Psoas muscle (tissue), 8 donors: ENCODE data around the gene NUP98. TPM values are rescaled to one million over a fixed set of nuclear protein-coding genes. Genes with fewer than 3 reads are reported as not detected.
A peak's percentile ranks its signal among the peaks of the same experiment; 100 is the strongest.

Source experiments
- ATAC-seq, 4 donors: fragments of 200-7000 bp; cut with Tn5 transposase; one replicate each; pipeline ENCODE4 v1.9.1; 2020; ENCODE audit warnings: moderate library complexity in 3 of 4, mild to moderate bottlenecking in 2 of 4
- DNase-seq, 2 donors: peaks; one replicate each; pipeline ENCODE4 v3.0.0-alpha.2; 2020
- H3K27ac ChIP-seq: fragments of 200-600 bp; one replicate; pipeline ENCODE4 v1.8.0; 2022
- H3K27me3 ChIP-seq, 3 donors: fragments of 200-600 bp in 1 of 3; one replicate each; pipeline versions ENCODE4 v1.6.1 to v1.8.0; 2013 to 2022; ENCODE audit warnings: low read length in 2 of 3, mild to moderate bottlenecking in 2 of 3, moderate library complexity in 1 of 3; ENCODE audit not compliant: insufficient read depth in 3 of 3
- H3K36me3 ChIP-seq, 2 donors: fragments of 200-600 bp in 1 of 2; one replicate each; pipeline versions ENCODE4 v1.6.1 to v1.8.0; 2013 to 2022; ENCODE audit warnings: low read depth in 1 of 2, mild to moderate bottlenecking in 1 of 2, moderate library complexity in 1 of 2; ENCODE audit not compliant: insufficient read depth in 1 of 2
- H3K4me1 ChIP-seq: fragments of 200-600 bp; one replicate; pipeline ENCODE4 v1.8.0; 2022
- H3K4me3 ChIP-seq: fragments of 200-600 bp; one replicate; pipeline ENCODE4 v1.8.0; 2022; ENCODE audit warnings: mild to moderate bottlenecking
- H3K9me3 ChIP-seq: fragments of 200-600 bp; one replicate; pipeline ENCODE4 v1.8.0; 2022
- WGBS, 3 donors: extraction: QIAGEN DNeasy Blood & Tissue Kit; methylation state at CpG; one replicate each; pipeline versions ENCODE4 v1.1.6 to v1.1.7; 2013; 5-methylcytosine and 5-hydroxymethylcytosine counted together
- intact Hi-C, 2 donors: fragments of 100-400 bp; cut with DNase I; formaldehyde crosslinking; loops; one replicate each; pipeline versions ENCODE4 v1.11.0 to v1.14.2; 2022
- polyA plus RNA-seq, 3 donors: library from polyadenylated mRNA; stranded (reverse); fragments of 200-250 nt; gene quantifications; one replicate each; pipeline ENCODE4 v1.2.3, GENCODE V29; 2013
- total RNA-seq, 4 donors: library from RNA; stranded (reverse); fragmentation: NEBNext Ultra II Directional in 2 of 4; extraction: Animal tissue kit (Norgen Biotek cat#: 25700) in 2 of 4; gene quantifications; one replicate each; pipeline versions ENCODE4 v1.2.1 to v1.2.4, GENCODE V29; 2021 to 2023
- TF ChIP-seq, protein P1 (sequence below): fragments of 200-600 bp; IDR thresholded peaks from one replicate; pipeline ENCODE4 v1.8.0; 2022; ENCODE audit warnings: antibody characterized with exemption
- donor health status: healthy with polysubstance abuse.
- donor health status: DM: no; HTN: no; CAD: no; lungs with moderate emphysema.
- donor health status: Bipolar disorder and iron deficiency.
- donor health status: healthy.
- donor health status: DM: yes; HTN: yes; CAD: no.
- donor health status: DM: no; HTN: no; CAD: no.
- donor health status: DM: no; HTN: no; CAD: no.
- donor health status: DM: yes; HTN: yes; CAD: no.

Gene NUP98
- total and polyA plus RNA-seq, 7 donors, result 25.9 to 85.1 (median 59.3) TPM

DNA sequence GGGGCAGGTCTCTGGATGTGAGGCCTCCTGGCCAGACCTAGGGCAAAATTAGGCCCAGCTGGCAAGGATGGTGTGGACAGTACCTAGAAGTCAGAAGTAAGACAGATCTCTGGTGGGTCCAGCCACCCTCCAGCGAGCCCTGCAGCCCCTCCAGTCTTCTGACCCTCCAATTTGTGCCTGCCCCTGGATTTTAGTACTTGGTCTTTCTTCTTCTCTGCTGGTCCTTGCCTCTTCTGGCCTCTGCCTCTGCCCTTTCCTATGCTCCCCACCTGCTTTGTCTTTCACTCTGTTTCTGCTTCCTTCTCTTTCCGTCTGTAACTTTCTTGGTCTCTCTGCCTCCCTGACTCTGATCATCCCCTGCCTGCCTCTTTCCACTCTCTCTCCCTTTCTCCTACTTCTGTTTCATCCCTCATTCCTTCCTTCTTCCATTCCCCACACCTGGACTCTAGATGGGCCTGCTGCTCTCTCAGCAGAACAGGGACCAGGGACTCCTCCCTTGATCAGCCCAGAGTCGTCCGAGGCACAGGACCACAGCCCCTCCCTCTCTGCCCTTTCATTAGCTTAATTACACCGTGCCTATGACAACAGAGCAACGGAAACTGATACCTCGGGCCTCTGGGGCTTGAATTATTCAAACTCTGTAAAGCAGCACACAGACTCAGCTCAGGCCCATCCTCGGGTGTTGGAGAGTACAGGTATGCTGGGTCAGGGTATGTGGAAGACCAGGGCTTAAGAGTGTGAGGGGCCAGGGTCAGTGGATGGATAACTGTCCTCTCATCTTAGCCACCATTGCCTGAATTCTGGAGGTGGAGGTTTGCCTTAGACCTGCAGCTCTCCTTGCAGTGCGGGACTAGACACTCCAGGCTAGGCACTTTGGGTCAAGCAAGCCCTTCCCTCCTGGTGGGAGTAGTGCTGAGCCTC is 125.8 kb downstream of the NUP98 start, which contains the start of gene CHRNA10:
TSS of gene CHRNA10 (minus strand) at position 51 of the 921 bp plus-strand sequence. CDS start 72 bp downstream, outside the sequence.
- WGBS, 3 donors, result 60 to 76% (median 70%) methylated on average over 9 of the region's 9 CpGs
- H3K27ac ChIP-seq, result no peak within 1 kb of the TSS
- ATAC-seq, result peak in 2 of 4 donors; percentile 10 to 18

DNA sequence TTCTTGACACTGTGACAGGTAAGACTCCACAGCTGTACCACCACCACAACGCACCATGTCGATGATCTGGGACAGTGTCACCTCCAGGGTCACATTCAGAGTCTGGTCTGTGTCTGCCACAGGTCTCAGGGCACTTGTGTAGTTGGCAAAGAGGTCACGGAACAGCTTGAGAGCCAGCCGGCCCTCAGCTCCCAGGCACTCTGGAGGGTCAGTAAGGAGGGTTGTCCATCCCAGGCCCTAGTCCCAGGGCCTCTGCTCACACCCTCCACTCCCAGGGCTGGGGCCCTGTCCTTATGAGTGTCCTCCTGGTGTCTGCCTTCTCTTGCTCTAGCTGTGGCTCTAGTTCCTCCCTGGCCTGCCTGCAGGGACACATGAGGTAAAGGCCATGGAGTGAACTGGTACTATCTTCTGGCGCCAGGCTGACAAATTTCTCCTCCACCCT is 127.6 kb downstream of the NUP98 start:
- WGBS, 3 donors, result 82 to 94% (median 84%) methylated on average over 5 of the region's 5 CpGs
- intact Hi-C loops, result no loop called here
- H3K27ac ChIP-seq, result no peak overlapping the region
- H3K36me3 ChIP-seq, result peaks cover 2 to 90% of the 10 kb centered on the region in 2 donors
- H3K9me3 ChIP-seq, result no peaks in the 10 kb centered on the region
- ATAC-seq, result peak in 2 of 4 donors; percentile 15 to 20
- no peaks in the 10 kb centered on the region for H3K27me3 ChIP-seq
- H3K4me3 ChIP-seq, result no peak overlapping the region
- TF ChIP-seq, protein P1, sequence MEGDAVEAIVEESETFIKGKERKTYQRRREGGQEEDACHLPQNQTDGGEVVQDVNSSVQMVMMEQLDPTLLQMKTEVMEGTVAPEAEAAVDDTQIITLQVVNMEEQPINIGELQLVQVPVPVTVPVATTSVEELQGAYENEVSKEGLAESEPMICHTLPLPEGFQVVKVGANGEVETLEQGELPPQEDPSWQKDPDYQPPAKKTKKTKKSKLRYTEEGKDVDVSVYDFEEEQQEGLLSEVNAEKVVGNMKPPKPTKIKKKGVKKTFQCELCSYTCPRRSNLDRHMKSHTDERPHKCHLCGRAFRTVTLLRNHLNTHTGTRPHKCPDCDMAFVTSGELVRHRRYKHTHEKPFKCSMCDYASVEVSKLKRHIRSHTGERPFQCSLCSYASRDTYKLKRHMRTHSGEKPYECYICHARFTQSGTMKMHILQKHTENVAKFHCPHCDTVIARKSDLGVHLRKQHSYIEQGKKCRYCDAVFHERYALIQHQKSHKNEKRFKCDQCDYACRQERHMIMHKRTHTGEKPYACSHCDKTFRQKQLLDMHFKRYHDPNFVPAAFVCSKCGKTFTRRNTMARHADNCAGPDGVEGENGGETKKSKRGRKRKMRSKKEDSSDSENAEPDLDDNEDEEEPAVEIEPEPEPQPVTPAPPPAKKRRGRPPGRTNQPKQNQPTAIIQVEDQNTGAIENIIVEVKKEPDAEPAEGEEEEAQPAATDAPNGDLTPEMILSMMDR, result no peak
- H3K4me1 ChIP-seq, result no peaks in the 10 kb centered on the region
- no peak for DNase-seq

More for the DNA sequence above, 125.8 kb downstream of the NUP98 start, which contains the start of gene CHRNA10:
- H3K27me3 ChIP-seq, result no peaks in the 10 kb centered on the region
- TF ChIP-seq, protein P1, result no peak
- DNase-seq, result no peak
- no peaks in the 10 kb centered on the region for H3K9me3 ChIP-seq
- H3K4me3 ChIP-seq, result no peak within 1 kb of the TSS
- intact Hi-C loops, result no loop called here
- no peaks in the 10 kb centered on the region for H3K4me1 ChIP-seq
- H3K36me3 ChIP-seq, result peaks cover 5 to 91% of the 10 kb centered on the region in 2 donors

DNA sequence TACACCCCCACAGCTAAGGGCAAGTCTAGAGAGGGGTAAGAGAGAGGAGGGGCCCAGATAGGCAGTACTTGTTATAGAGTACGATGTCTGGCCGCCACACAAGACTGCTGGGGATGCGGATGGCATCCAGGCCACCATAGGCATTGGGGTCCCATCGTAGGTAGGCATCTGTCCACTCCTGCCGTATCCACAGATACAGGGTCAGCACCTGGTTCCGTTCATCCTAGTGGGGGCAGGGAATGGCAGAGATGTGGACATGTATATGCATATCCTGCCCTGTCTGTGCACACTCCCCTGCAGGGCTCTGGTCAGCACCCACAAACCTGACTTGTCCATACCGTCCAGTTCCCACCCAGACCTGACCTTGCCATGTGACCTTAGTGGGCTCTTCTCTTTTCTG is 128.2 kb downstream of the NUP98 start:
- no peak overlapping the region for H3K27ac ChIP-seq
- 90 to 95% (median 93%) methylated on average over 7 of the region's 7 CpGs for WGBS, 3 donors
- intact Hi-C loops, result no loop called here
- ATAC-seq (no peak), DNase-seq (no peak)
- H3K9me3 ChIP-seq, result no peaks in the 10 kb centered on the region
- H3K4me3 ChIP-seq, result no peak overlapping the region
- no peaks in the 10 kb centered on the region for H3K4me1 ChIP-seq
- H3K36me3 ChIP-seq, result peaks cover under 1 to 90% of the 10 kb centered on the region in 2 donors
- no peaks in the 10 kb centered on the region for H3K27me3 ChIP-seq
- TF ChIP-seq, protein P1, result no peak

DNA sequence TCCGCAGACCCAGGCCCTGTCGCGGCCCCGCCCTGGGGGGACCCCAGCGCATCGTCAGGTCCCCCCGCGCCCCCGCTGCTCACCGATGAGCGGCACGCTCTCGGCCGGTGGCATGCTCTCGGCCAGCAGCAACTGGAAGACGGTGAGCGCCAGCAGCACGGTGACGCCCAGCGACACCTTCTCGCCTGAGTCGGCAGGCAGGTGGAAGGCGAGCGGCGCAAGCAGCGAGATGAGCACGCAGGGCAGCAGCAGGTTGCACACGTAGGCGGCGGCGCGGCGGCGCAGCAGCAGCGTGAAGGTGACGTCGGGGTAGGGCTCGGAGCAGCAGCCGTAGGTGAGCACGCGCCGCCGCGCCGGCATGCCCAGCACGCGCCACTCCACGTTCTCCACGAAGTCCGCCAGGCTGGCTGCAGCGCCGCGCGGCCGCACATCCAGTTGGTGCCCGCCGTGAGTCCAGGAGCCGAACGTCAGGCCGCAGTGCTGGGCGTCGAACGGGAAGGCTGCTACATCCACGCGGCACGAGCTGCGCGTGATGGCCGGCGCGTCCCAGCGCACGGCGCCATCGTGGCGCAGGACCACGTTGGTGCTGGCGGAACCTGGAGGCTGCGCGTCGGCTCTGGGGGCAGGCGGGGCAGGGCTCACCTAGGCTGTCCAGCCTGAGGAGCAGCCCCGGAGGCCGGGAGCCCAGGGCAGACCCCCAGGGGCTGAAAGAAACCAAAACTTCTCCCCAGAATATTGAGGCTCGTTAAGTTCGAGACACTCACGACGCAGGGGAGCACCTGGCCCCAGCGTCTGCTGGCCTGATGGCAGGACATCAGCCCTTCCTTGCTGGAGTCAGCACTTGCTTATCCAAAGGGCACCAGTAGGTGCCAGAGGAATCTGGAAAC is 130.0 kb downstream of the NUP98 start:
- WGBS, 3 donors, result 97 to 98% (median 98%) methylated on average over 89 of the region's 89 CpGs
- H3K4me3 ChIP-seq, result no peak overlapping the region
- H3K27ac ChIP-seq, result no peak overlapping the region
- H3K36me3 ChIP-seq, result peaks cover 0 to 84% of the 10 kb centered on the region in 2 donors
- no peak for ATAC-seq
- TF ChIP-seq, protein P1, result no peak
- no peaks in the 10 kb centered on the region for H3K4me1 ChIP-seq
- H3K27me3 ChIP-seq, result no peaks in the 10 kb centered on the region
- DNase-seq, result peak in 1 of 2 donors; percentile 54
- H3K9me3 ChIP-seq, result no peaks in the 10 kb centered on the region
- intact Hi-C loops, result no loop called here
